Epithelial cell of prostate (primary cell): Measurements from ENCODE around the gene RPP21.

Experiments used
- DNase-seq: peaks from one replicate; pipeline ENCODE4 v3.0.0-alpha.2; 2011; ENCODE audit warnings: low read depth, low spot score
- H3K27ac ChIP-seq: fragments of 450-650 bp; 2 replicates; pipeline ENCODE4 v1.5.1; 2017; ENCODE audit warnings: mild to moderate bottlenecking

RPP21 gene

DNA sequence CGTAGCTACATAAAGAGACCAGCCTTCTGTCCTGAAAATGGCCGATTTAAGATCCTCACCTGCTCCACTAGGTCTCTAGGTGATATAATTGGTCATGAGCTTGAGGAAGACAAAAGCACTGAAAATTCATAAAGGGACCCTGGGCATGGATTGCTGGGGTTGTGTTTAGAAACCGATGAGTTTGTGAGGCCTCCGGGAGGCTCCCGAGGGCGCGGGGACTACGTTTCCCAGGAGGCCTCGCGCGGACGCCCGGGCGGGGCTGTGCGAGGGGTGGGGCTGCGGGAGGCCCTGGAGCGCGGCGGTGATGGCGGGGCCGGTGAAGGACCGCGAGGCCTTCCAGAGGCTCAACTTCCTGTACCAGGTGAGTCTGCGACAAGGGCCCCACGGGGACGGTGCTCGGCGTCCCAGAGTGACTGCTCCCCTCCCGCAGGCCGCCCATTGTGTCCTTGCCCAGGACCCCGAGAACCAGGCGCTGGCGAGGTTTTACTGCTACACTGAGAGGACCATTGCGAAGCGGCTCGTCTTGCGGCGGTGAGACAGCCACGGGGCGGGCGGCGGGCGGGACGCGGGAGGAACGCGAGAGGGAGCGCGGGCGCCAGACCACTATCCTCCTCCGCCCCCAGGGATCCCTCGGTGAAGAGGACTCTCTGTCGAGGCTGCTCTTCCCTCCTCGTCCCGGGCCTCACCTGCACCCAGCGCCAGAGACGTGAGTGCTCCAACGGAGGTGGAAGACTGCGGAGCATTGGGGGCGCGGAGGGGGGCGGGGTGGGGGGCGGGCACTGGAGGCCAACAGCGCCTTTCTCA lies at the start of gene RPP21:
Gene RPP21 (plus strand): TSS at position 289 of the 804 bp plus-strand sequence. CDS start 16 bp downstream, at position 305.
- no peak for DNase-seq
- H3K27ac ChIP-seq, result peak within 1 kb of the TSS; percentile 55

DNA sequence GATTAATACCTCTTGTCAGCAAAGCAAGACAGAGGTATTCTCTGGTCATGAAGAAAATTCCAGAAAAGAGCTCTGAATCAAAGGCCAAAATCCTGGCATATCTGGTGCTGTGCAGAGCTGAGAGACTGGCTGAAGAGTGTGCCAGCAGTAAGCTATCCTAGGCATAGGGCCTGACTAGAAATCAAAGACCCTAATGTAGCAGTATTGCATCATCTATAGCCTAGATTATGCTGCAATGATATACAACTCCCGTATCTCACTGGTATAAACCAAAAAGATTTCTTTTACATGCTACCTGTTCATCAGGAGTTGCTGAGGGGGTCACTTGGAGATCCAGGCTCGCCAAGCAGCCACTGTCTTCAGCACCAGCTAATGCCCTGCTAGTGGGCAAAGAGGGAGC lies 49.1 kb upstream of the RPP21 start:
- no peak overlapping the region for H3K27ac ChIP-seq
- no peak for DNase-seq

DNA sequence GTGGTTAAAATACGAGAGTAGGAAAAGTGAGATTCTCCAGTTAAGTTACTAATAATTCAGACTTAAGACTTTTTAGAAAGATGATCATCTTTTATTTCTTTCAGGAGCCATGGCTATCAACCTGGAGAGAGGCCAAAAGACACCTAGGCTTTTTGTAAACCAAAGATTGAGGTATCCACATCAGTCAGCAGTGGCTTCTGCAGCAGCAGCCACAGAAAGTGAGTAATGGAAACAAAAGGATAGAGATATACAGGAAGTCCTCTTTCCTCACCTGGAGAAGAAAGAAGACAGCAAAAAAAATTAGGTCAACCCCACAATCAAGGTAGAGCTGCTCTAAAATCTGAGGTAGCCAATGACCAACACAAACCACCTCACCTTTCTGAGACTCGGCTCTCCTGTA lies 41.0 kb upstream of the RPP21 start:
- DNase-seq, result no peak
- no peak overlapping the region for H3K27ac ChIP-seq

DNA sequence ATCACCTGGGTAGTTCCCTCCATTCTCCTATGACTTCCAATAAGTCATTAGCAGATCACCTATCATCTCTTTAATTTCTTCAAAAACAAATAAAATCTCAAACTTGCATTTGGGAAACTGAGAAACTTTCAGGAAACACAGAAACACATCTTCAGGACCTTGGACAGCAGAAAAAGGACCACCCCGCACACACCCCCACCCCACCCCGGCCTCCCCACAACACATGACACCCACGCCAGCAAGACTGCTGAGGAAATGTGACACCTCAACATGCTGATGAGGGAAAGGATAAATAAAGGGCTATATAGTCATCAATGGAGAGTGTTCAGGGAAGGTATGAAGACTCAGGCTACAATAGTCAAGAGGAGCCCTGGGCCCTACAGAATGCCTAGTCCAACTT lies 33.9 kb upstream of the RPP21 start:
- no peak overlapping the region for H3K27ac ChIP-seq
- DNase-seq, result no peak

DNA sequence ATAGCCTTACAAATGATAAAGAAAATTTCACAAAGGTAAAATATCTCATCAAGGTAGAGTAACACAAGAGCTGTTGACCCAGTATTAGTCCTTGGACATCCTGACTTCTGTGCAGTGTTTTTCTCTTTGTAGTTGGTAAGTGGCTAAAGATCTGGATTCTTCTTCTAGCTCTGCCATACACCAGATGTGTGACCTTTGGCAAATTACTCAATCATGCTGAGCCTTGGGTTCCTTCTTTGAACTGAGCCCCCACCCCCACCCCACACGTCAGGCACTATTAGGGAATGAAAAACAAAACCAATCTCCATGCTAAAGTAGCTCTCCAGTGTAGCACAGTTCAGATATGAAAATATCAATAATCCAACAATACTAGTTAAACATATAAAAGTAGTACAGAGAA lies 33.3 kb upstream of the RPP21 start:
- DNase-seq, result no peak
- H3K27ac ChIP-seq, result no peak overlapping the region

DNA sequence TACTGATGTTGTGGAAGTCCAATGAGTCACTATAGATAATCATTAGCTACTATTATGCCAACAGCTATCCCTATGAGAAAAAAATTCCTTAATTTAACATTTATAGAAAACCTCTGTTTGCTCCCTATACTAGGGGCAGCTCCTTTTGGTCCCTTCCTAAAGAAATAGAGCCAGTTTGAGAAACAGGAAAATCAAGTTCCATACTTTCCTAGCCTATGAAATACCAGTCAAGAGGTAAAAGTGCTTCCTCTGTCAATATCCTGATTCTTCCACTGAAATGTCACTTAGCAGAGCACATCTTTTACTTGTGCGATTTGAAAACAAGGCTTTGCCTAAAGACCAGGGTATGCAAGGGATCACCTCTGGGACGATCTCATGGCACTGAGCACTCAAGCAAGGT lies 32.7 kb upstream of the RPP21 start:
- no peak overlapping the region for H3K27ac ChIP-seq
- no peak for DNase-seq

DNA sequence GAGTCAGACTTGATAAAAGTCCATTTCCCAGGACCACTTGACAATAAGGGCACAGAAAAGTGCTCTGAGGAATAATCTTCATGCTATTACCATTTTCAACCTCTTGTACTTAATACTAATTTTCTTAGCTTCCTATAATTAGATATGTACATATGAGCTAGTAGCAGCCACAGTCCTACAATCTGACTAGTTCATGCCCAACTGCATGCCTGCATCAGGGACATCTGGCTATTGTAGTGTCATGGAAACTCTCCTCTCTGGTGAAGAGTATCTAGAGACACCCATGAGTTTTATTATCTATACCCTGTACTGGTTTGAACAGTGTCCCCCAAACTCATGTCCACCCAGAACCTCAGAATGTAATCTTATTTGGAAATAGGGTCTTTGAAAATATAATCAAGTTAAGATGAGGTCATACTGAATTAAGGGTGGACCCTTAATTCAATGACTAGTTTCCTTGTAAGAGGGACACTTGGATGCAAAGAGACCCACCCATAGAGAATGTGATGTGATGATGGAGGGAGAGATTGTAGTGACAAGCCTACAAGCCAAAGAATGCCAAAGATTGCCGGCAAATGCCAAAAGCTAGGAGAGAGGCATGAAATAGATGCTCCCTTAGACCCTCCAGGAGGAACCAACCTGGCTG lies 32.2 kb upstream of the RPP21 start:
- no peak for DNase-seq
- H3K27ac ChIP-seq, result no peak overlapping the region

DNA sequence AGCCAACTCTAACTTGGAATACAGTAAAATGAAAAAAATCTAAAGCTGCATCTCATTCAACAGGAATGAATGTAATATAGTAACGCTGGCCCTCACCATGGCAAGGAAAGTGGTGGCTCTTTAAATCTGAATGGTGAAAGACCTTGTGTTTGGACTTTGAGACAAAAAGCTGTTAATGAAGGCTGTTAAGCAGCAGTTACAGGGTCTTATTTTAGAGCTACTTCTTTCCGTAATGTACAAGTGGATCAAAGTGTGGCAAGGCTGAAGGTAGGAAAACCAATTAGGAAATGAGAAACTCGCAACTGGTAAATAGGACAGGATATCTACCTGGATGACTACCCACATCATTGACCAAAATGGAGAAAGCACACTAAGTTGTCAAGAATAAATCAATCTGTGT lies 29.8 kb upstream of the RPP21 start:
- DNase-seq, result no peak
- no peak overlapping the region for H3K27ac ChIP-seq

DNA sequence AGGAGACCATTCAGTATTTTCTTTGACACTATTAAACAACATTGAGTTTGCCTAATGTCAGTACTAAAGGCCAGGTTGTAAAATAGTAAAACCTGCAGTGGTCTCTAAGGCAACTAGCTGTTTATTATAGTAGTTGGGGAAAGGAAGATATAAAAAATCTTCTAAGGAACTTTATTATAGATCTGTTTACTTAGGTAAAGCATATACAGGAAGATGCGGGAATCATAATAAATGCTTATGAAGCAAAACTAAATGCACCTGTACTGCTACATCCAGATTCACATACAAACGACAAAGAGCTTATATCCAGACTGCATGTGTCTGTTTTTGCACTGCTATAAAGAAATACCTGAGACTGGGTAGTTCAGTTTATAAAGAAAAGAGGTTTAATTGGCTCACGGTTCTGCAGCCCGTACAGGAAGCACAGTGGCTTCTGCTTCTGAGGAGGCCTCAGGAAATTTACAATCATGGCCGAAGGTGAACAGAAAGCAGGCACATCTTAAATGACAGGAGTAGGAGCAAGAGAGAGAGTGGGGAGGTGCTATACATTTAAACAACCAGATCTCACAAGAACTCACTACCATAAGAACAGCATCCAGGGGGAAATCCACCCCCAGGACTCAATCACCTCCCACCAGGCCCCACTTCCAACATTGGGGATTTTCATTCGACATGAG lies 26.9 kb upstream of the RPP21 start:
- DNase-seq, result no peak
- H3K27ac ChIP-seq, result no peak overlapping the region

DNA sequence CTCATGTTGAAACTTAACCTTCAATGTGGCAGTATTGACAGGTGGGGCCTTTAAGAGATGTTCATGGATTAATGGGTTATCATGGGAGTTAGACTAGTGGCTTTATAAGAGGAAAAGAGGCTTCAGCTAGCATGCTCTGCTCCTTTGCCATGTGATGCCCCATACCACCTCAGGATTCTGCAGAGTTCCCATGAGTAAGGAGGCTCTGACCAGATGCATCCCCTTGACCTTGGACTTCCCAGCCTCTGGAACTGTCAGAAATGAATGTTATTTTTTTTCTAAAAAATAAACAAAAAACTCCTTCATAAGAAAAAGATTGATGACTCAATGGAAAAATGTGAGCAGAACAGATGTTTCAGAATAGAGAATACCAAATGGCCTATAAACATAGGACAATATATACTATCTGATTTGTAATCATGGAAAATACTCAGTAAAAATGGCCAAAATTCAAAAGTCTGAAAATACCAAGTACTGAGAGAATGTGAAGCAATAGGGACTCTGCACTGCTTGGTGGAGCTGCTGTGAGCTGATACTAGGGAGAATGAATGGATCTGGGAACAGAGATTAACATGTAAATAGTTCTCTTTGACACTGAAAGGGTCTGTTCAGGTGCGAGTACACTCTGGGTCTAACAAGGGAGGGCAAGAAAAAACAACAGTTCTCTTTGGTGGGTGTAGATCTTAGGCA lies 25.7 kb upstream of the RPP21 start:
- no peak for DNase-seq

DNA sequence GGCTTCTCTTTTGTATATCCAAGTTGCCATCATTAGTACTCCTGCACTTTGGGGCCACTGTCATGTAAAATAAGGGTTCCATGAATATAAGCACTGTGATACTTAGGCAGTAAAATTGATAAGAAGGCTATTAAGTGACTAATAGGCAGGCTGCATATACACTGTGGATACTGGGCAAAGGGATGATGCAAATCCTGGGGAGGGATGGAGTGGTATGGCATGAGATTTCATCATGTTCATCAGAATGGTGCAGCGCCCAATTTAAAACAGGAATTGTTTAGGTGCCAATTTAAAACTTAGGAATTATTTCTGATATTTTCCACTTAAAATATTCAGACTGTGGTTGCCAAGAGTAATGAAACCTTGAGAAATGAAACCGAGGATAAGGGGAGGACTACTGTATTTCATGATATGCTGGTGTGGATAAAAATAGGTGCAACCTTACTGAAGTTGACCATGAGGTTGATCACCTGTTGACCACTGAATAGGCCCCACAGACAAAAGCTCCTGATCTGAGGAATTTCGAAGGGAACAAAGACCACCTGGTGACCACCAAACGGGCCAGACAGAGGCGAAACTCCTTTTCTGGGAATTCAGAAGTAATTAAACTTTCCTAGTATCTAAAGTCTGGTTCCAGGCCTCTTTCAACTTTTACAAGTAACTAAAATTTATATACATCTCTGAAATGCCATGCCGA lies 23.1 kb upstream of the RPP21 start:
- DNase-seq, result no peak
- H3K27ac ChIP-seq, result peak overlapping the region; percentile 95

More for the DNA sequence above, 25.7 kb upstream of the RPP21 start:
- no peak overlapping the region for H3K27ac ChIP-seq

DNA sequence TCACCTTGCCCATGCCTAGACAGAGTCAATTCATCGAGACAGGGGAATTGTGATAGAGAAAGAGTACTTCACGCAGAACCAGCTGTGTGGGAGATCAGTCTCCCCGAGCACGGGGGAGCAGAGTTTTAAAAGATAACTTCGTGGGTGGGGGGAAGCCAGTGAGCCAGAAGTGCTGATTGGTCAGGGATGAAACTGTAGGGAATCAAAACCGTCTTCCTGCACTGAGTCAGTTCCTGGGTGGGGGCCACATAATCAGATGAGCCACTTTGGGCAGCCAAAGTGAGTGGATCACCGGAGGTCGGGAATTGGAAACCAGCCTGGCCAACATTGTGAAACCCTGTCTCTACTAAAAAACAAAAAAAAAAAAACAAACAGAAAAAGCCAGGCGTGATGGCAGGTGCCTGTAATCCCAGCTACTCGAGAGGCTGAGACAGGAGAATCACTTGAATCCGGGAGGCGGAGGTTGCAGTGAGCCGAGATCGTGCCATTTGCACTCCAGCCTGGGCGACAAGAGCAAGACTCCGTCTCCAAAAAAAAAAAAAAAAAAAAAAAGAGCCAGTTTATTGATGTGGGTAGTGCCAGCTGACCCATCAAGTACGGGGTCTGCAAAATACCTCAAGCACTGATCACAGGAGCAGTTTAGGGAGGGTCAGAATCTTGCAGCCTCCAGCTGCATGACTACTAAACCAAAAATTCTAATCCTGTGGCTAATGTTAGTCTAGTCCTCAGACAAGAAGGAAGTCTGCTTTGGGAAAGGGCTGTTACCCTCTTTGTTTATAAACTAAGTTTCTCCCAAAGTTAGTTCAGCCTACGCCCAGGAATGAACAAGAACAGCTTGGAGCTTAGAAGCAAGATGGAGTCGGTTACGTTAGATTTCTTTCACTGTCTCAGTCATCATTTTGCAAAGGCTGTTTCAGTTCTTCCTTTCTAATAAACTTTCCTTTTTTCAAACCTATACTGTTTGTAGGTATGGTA lies 22.1 kb upstream of the RPP21 start:
- DNase-seq, result no peak
- H3K27ac ChIP-seq, result peak overlapping the region; percentile 95

DNA sequence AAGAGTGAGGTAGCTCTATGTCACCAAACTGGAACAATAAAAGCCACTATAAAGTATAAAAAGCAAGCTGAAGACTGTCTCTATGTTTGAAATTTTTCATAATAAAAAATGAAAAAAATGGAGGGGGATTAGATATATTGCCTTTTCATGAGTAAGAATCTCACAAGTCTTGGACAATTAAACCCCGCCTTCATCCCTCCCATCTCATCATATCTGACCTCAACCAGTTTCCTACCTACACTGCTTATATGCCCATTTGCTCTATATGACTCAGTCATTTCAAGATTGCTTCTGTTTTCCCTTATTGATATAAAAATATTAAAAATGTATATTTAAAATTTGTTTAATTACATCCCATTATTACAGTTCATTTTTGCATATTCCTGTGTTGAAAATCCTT lies 21.1 kb upstream of the RPP21 start:
- H3K27ac ChIP-seq, result peak overlapping the region; percentile 95
- no peak for DNase-seq

DNA sequence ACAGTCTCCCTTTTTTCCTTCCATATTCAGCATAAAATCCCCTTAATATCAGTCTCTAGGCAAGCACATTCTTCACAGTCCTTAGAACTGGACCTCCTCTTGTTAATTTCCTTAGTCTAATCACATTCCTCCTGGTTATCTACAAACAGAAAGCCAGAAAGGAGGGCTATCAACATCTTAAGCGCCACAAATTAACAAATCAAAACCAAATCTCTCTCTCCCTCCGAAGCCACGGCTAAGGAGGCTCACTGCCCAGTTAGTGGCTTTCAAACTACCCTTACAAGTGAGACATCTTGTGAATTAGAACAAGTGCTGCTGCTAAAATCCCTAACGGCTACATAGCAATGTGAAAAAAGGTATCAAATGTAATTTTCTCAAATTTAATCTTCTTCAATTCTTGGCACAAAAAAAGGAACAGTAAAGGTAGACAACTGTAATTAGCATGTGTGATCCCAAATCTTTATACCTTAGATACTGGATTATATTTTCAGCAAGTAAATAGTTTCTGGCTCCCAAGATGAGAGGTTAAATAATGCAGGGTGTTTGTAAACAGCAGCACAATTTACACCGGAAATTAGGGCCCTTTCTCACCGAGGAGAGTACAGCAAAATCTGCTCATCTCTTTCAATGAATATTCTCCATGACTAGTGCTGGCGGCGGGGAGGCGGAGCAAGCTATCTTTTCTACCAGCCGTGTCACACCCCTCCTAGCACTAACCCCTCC lies 19.6 kb upstream of the RPP21 start:
- no peak for DNase-seq
- peak overlapping the region; percentile 95 for H3K27ac ChIP-seq

DNA sequence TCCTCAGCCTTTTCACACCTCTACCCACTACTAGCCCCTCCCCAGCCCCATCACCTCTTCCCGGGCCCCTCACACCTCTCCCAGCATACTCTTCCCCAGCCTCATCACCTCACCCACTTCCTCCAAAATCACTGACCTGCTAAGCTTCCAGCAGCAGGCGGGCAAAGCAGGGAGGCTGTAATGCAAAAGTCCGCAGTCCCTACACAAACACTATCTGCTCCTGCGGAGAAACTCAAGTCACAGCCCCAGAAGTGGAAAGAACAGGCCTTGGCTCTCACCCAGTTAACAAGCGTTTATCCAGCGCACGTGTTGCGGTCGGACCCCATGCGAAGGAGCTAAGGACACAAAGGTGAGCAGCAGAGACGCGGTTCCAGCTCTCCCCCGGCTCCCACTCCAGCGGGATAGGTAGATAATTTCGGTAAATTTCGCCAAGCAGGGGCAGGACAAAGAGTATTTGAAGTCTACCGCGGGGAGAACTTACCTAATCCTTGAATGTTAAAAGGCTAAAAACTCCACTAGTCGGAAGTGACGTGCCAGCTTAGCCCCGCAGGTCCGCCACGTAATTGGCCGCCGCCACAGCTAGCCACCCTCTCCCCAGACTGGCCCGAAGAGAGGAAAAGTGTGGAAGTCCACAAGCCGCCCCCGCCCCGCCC lies 19.0 kb upstream of the RPP21 start:
- H3K27ac ChIP-seq, result peak overlapping the region; percentile 95
- no peak for DNase-seq

DNA sequence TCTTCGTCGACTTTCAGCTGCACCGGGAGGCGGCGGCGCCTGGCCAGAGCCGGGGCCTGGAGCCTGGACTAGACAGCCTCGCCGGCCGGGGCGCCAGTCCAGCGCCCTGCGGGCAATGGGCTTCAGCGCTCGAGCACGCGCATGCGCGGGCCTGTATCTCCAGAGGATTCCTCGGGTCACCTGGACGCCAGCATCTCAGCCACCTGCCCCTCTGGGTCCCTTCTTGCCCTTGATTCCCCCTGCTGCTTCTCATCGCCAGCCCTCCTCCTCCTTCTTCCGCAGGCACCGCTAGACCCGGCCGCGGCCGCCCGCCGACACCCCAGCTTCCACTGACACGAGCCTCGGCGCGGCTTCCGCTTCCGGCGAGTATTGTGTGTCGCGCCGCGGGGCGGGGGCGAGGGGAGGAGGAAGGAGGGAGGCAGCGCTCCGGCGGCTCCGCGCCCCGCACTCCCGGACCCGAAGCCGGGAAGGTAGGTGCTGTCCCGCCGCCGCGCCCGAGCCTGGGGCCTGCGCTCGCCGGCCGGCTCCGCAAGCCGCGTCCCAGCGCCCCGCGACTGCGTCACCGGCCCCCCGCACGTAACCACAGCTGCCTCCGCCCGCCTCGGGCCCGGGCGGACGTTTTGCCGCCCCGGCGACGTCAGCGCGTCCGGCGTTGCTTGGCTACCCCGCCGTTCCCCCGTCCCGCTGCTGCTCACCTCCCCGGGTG lies 18.3 kb upstream of the RPP21 start, which contains the start of gene TRIM39:
Gene TRIM39 (plus strand): TSS at position 402 of the 706 bp plus-strand sequence. CDS start 2,391 bp downstream, outside the sequence.
- H3K27ac ChIP-seq, result peak within 1 kb of the TSS; percentile 95
- DNase-seq, result no peak

DNA sequence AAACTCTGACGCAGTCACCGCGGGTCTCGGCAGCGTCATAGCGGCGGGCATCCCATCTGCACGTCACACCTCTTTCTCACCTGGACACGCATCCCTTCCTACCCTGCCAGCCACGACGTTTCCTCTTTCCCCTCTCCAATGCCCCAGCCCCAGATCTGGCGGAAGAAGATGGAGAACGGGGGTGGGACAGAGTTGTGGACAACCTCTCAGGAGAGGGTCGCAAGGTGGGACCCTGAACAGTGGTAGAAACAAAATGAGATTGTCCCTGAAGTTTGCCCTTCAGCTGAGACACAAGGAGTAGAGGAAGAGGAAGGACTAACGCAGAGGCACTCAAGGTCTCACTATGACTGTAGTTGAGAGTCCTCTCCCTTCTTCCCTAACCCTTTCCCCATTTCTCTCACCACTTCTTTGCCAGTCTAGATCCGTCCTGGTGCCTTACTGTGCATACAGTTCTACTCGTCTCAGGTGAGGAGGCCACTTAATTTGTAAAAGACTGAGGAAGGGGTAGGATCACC lies 17.7 kb upstream of the RPP21 start:
- peak overlapping the region; percentile 95 for H3K27ac ChIP-seq
- peak; percentile 61 for DNase-seq
